Peyer's patch (tissue), 4 donors: ENCODE data around the gene RNF115.

Experiments used
- CTCF ChIP-seq, 6 experiments: fragments of 450-650 bp in 4 of 6; fragments of 200-600 bp in 2 of 6; sonication (generic) in 1 of 6; IDR thresholded peaks; one replicate each; pipeline ENCODE4 v1.5.1; 2017 to 2019; ENCODE audit warnings: antibody characterized with exemption in 6 of 6, mild to moderate bottlenecking in 3 of 6, moderate library complexity in 1 of 6
- POLR2A ChIP-seq, 2 donors: fragments of 450-650 bp; IDR thresholded peaks; one replicate each; pipeline ENCODE4 v1.5.1; 2017; ENCODE audit warnings: antibody characterized with exemption in 2 of 2, mild to moderate bottlenecking in 2 of 2, moderate library complexity in 2 of 2

GRCh38 chr1:145849356-145850160 lies 25.7 kb upstream of the RNF115 start:
- TF ChIP-seq CTCF (IDR thresholded peaks at IDR 0.05) (no peak), POLR2A (IDR thresholded peaks at IDR 0.05) (no peak)
